ENCODE data around the gene EIF4B.

DNA sequence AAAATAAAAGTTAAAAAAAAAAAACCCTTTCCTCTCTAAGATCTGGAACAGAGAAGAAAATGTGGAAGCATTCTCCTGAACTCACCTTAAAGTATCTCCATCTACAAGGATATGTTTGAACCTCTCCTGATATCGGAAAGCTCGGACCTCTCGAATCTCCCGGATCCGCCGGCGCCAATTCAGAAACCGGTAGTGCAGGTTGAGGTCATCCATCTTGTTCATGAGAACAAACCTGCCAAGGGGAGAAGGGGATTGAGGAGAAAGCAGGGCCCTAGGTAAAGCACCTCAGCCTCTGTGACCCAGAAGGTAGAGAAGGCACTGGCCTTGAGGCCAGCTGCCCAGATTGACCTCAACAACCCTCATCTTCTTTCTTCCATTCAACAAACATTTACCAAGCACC, 70.8 kb downstream of the EIF4B start:
- TF ChIP-seq, protein P1, sequence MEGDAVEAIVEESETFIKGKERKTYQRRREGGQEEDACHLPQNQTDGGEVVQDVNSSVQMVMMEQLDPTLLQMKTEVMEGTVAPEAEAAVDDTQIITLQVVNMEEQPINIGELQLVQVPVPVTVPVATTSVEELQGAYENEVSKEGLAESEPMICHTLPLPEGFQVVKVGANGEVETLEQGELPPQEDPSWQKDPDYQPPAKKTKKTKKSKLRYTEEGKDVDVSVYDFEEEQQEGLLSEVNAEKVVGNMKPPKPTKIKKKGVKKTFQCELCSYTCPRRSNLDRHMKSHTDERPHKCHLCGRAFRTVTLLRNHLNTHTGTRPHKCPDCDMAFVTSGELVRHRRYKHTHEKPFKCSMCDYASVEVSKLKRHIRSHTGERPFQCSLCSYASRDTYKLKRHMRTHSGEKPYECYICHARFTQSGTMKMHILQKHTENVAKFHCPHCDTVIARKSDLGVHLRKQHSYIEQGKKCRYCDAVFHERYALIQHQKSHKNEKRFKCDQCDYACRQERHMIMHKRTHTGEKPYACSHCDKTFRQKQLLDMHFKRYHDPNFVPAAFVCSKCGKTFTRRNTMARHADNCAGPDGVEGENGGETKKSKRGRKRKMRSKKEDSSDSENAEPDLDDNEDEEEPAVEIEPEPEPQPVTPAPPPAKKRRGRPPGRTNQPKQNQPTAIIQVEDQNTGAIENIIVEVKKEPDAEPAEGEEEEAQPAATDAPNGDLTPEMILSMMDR (conservative IDR thresholded peaks at IDR 0.05), result no peak
- TF ChIP-seq EZH2 (IDR thresholded peaks at IDR 0.05; ENCODE audit: low read depth), result no peak
